ENCODE data around the gene NKAIN4.

The NKAIN4 gene

DNA sequence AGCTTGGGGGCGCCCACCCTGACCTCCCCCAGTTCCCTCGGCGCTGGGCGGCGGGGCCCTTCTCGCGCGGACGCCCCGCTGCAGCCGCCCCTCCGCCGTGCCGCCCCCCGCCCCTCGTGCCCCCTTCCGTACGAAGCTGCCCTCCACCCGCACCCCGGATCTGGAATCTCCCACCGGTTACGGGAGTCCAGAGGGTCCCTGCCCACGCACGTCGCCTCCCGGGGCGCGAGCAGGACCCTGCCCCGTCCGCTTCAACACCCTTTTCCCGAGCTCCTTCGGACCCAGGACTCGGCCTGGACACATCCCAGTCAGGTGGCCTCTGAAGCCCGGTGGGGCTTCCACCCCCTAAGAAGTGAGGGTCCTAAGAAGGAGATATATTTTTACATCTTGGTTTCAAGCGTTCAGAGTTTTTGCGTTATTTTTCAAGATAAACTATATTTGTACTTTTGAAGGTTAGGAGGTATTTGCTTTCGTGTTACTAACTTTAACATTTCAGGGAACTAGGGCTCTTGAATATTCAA is 18.9 kb upstream of the NKAIN4 start:
- no peak for DNase-seq

DNA sequence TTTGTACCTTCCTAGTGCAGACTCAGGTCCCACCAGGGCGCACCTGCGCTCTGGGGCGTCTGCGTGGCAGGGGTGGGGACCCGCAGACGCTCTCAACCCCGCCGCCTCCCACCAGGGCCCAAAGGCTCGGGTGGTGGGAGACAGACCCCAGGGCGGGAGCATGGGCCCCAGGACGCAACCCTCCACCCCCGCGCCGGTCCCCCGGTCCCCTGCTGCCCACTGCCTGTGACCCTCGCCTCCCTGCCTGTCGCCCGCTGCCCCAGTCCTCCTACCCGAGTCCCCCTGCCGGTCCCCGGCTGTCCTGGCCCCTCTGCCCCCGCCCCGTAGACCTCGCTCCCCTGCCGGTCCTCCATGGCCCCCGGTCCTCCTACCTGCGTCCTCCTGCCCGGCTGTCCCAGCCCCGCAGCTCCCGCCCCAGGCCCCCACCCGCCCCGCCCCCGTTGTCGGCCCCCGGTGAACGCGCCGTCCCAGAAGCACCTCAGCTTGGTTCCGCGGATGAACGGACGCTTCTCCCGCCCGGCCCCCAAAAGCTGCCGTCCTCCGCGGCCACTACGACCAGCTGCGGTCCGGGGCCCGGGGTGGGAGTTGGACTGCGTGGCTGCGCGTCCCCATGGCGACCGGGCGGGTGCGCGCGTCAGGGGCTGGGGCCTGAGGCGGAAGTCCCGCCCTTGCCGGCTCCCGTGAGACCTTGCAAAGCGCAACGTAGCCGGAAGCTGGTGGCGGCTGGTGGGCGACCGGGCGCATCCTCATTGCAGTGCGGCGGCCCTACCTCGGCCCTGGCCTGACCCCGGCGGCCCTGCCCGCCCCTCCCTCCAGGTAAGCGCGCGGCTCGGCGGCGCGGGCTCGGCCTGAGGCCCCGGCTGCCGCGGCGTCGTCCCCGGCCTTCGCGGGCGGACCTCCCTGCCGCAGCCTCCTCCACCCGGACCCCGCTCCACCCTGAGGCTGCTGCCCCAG is 18.1 kb upstream of the NKAIN4 start, which contains the start of gene ARFGAP1:
Gene ARFGAP1 (plus strand): TSS at position 709 of the 954 bp plus-strand sequence. CDS start 2,768 bp downstream, outside the sequence.
- DNase-seq: peak; percentile 81

DNA sequence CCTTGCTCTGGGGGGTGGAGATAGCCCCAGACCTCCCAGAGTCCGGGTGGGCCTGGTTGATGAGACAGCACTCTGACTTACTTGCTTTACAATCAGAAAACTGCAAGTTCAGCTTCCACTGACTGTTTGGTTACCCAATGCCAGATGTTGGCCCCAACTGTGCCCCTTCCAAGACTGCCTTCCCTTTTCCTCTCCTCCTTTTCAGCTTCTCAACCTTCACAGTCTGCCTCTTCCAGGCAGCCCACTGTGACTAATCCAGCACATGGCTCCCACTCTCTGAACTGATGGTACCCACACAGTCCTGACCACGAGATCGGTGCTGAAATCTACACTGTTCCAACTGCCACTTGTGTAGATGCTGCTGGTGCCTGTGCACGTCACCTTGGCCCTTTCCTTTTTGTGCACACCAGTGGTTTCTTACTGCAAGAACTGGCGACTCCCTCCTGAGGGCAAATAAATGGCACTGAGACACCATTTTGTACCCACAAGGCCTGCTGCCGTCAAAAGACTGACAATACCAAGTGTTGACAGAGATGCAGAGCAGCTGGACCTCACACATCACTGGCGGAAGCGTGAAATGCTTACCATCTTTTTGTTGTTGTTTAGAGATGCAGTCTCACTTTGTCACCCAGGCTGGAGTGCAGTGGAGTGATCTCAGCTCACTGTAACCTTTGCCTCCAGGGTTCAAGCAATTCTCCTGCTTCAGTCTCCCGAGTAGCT is 16.5 kb upstream of the NKAIN4 start:
- no peak for DNase-seq

DNA sequence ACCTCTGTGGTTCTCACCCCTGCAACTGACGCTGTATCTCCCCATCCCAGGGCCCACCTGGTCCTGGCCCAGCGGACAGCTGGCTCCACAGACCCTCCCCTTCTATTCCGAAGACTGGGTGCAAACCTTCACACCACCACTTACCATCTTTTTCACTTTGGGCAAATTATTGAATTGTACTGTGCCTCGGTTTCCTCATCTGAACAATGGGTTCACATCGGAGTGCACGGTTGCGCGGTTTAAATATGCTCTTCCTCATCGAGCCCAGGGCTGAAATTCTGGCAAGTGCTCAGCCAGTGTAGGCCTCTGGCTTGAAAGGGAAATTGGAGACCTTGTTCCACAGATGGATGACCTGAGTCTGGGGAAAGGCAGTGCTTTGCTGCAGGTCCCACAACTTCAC is 15.5 kb upstream of the NKAIN4 start:
- DNase-seq: no peak

DNA sequence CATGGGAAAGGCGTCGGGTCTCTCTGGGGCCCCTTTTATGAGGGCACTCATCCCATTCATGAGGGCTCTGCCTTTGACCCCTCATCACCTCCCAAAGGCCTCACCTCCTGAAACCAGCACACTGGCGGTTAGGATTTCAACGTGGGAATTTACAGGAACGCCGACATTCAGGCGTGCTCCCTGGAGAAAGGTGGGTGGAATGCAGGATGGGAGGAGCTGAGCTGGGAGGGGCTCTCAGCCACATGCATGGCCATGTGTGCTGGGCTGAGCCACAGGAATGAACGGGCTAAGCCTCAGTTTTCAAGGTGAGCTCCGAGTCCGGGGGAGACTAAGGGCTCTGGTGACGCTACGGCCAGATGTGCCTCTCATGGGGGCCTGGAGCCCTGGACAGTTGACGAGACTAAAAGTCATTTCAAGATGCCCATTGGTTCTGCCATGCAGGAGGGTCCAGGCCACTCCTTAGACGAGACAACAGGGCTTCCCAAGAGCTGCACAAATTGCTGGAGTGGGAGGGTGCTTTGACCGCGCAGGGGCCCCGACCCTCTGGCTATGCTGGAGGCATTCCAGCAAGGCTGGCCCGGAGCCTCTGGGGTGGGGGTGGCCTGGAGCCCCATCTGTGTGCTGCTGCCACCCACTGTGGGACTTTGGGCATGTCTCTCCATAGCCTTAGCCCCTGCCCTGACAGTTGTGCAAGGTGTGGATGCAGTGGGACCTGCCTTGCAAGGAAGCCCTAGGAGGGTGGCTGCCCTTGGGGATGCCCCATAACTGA is 14.6 kb upstream of the NKAIN4 start:
- no peak for DNase-seq

DNA sequence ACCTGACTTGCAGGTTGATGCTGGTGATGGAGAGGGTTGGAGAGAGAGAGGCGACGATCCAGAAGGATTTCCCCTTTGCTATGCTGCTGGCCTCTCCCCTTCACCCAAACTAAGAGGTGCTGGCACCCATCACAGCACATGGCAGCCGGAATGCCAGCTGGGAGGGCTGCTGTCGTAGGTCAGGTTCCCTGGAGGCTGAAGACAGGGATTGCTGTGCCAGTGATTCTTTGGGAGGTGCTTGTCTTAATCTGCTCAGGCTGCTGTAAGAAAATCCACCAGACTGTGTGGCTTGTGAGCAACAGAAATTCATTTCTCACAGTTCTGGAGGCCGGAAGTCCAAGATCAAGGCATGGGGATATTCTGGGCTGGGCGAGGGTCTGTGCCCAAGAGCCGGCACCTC is 14.0 kb upstream of the NKAIN4 start:
- DNase-seq: no peak

DNA sequence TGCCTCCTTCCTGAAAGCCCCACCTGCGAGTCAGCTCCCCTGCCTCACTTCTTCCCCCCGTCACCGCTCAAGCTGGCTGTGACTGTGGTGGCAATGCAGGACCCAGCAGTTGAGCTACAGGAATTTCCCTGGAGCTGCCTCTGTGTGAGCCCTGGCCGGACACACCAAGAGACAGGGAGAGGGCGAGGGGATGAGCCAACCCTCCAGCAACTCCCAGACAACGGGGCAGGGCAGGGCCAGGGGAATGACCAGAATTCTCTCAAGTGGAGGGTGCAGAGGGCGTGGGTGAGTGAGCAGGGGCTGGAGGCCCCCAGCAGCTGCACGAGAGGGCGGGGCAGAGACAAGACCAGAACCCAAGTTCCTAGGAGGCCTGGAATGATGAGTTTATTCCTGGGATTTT is 13.4 kb upstream of the NKAIN4 start:
- DNase-seq: no peak

DNA sequence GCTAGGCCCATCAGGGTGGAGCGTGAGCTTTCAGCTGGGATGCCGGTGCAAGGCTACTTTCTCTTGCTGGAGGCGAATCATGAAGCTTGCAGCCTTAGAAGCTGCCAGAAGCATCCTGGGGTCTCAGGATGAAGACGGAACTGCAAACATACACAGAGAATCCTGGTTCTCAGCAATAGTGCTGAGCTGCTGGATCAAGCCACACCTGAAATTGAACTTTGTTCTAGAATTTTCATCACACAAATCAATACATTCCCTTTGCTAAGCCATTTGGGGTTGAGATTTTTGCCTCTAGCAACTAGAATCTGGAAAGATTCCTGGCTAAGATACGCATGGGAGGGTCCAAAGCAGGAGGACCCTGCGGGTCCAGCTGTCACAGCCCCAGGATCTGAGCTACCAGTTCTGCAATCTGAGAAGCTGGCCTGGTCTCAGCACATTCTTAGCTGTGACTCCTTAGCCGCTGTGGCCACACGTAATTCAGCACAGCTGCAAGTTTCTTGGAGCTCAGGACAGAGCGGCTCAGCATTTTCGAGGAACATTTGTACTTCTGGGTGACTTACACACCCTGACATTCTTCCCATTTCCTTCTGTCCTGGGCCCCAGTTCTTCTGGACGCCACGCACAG is 11.7 kb upstream of the NKAIN4 start:
- DNase-seq: no peak

DNA sequence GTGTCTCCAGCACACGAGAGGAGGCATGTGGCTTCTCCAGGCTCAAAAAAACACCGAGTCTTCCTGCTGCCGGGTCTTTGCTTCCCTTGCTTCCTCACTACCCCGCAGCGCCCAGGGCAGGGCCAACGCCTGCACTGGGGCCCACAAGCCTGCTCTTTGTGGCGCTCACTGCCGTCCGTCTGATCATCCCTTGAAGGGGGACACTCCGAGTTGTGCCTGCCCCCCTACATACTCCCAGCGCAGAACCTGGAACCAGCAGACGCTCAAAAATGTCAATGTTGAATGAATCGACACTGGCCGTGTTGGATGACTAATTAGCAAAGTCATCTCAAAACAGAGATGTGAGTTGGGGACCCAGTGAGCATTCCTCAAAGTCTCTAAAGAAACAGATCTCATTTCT is 10.3 kb upstream of the NKAIN4 start:
- no peak for DNase-seq

DNA sequence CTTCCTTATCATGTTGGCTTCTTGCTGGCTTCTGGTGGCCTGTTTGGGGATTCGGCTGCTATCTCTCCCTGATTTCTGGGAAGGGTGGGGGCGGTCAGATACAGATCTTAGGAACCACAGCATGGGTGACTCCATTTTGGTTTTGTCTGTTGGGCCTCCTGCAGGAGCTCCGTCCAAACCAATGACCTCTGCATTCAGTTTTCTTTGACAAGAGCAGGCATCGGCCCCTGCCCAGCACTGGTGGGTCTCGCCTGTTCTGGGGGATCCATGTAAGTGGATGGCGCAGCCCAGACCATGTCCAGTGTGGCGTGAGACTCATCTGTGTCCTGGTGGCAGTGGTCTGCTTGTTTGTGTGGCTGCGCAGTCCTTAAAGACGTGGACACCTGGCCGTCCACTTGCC is 9.7 kb upstream of the NKAIN4 start:
- no peak for DNase-seq

DNA sequence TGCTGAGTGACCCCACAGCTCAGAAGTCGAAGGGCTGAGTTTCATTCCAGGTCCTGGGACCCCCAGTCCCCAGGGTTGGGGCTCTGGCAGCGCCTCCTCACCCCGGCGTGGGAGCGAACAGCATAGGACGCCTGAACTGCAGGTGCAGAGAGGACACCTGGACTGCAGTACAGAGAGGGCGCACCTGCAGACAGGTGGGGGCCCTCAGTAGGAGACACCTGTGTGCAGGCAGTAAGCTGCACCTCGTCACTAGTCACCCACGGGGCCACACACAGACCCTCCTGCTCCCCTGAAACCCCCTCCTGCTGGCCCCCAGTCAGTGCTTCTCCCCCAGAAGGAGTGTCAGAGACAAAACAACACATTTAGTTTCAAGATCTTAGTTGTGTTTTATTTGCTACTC is 8.6 kb upstream of the NKAIN4 start:
- DNase-seq: no peak

DNA sequence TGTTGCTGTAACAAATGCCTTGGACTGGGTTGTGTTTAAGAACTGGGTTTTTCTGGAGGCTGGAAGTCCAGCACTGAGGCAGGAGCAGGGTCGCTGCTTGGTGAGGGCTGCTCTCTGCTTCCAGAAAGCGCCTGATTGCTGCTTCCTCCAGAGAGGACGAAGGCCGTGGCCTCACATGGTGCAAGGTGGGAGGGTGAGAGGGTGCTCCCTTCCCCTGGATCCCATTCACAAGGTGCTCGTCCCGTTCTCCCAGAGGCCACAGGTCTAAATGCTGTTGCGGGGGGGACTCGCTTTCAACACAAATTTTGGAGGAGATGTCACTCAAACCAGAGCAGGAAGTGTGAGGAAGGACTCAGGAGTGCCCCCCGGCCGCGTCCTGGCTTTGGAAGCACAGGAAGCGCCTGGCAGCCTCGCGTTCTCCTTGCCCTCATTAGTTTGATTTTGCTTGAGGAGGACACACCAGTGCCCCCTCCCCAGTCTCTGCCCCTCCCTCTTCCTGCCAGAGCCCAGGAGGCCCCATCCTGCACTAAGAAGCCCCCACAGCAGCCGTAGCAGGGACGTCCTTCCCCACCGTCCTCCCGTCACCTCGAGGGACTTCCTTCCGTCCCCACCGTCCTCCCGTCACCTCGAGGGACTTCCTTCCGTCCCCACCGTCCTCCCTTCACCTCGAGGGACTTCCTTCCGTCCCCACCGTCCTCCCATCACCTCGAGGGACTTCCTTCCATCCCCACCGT is 7.7 kb upstream of the NKAIN4 start:
- no peak for DNase-seq

DNA sequence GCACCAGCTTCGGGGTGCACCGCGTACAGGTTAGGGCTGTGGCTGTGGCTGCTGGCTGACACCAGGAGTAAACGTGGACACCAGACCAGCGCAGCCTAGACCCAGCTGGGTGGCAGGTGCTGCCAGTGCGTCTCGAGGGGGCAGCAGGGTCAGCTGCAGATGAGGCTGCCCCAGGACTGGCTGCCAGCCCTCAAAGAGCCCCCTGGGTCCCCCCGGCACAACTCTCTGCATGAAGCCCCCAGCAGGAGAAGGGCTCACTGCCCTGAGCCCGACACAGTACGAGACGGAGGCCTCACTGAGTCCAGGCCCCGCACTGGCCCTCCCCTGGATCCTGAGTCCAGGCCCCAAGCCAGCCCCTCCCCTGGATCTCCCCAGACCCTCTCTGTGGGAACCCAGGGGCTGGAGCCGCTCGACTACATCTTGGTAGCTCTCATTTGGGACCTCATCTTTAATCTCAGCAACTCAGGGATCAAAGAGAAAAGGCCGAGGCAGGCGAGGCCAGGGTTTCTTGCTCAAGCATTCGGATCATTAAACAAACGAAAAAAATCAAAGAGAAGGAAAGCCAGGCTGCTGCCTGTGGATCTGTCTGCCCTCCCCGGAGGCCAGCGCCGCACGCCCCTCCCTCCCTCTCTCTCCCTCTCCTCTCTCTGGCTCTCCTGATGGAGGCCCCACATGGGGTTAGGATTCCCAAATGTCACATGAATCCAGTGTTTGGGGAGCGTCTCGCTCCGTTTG is 7.0 kb upstream of the NKAIN4 start:
- no peak for DNase-seq

DNA sequence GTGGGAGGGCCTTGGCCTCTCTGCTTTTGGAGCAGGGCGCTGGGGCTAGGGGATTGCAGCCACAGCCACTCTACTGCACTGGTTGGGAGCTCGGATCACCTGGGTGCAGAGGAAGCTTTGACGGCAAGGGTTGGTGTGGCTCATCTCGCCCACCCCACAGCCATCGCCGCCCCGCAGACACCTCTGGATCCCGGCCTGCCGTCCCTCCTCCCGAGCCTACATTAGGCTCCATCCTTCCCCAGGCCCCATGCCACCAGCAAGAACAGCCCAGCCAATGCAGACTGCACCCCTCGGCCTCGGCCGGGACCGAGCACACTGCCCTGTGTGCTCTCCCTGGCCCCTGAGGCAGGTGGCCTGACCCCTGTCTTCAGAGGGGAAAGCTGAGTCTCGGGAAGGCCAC is 6.3 kb upstream of the NKAIN4 start:
- no peak for DNase-seq

DNA sequence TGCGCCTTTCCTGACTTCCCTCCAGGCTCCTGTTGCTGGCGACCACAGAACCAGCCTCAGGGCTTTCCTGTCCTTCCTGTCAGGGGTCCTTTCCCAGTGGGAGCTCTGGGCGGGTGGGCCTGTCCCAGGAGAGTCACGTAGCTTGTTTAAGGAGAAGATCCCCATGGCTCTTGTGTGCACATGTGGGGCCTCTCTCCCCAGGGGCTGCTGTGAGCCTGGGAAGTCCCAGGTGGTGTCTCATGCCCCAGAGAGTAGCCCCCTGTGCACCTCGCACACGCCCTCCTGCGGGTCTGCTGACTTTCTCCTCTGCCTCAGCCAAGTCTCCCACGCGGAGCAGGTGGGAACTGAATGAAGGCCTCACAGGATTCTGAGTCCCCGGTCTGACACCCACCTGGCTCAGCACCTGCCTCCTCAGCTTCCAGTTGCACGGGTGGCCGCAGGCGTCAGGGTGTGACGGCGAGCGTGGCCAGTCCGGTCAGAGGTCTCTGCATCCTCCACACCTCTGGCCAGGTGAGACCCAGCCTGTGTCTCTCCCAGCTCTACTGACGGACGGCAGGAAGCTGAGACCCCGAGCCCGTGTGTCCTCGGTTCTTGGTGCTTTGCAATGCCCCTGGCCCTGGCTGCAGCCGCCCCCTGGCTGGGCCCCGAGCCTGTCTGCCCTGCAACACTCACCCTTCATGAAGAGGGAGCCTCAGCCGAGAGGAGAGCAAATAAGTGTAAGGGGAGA is 5.6 kb upstream of the NKAIN4 start:
- no peak for DNase-seq

DNA sequence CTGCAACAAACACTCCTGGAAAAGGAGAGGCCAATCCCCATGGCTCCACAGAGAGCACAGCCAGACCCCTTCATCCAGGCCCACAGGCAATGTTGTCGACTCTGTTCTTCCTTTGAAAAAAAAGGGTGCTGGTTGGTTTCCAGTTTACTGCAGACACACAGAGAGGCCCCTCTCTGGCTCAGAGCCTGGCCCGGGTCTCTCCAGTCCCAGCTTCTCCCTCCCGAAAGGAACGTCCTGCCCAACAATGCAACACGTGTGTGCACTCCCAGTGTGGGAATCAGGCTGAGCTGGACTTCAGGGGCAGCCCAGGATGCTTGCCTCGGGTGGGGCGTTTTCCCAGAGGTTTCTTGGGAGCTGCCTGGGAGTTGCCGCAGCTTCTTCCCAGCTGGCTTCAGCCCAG is 4.5 kb upstream of the NKAIN4 start:
- no peak for DNase-seq

DNA sequence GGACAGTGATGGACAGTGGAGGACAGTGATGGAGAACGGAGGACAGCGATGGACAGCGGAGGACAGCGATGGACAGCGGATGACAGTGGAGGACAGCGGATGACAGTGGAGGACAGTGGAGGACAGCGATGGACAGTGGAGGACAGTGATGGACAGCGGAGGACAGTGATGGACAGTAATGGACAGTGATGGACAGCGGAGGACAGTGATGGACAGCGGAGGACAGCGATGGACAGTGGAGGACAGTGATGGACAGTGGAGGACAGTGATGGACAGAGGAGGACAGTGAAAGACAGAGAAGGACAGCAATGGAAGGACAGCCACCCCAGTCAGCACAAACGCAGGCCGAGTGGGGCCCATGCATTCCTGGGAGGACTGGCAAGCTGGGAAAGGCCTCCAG is 3.4 kb upstream of the NKAIN4 start:
- DNase-seq: no peak

DNA sequence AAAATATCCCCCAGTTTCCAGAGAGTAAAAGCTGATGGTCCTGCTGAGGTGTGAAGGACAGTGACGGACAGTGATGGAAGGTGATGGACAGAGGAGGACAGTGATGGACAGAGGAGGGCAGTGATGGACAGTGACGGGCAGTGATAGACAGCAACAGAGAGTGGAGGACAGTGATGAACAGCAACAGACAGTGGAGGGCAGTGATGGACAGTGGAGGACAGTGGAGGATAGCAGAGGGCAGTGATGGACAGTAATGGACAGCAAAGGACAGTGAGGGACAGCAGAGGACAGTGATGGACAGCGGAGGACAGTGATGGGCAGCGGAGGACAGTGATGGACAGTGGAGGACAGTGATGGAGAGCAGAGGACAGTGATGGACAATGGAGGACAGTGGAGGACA is 2.7 kb upstream of the NKAIN4 start:
- no peak for DNase-seq

DNA sequence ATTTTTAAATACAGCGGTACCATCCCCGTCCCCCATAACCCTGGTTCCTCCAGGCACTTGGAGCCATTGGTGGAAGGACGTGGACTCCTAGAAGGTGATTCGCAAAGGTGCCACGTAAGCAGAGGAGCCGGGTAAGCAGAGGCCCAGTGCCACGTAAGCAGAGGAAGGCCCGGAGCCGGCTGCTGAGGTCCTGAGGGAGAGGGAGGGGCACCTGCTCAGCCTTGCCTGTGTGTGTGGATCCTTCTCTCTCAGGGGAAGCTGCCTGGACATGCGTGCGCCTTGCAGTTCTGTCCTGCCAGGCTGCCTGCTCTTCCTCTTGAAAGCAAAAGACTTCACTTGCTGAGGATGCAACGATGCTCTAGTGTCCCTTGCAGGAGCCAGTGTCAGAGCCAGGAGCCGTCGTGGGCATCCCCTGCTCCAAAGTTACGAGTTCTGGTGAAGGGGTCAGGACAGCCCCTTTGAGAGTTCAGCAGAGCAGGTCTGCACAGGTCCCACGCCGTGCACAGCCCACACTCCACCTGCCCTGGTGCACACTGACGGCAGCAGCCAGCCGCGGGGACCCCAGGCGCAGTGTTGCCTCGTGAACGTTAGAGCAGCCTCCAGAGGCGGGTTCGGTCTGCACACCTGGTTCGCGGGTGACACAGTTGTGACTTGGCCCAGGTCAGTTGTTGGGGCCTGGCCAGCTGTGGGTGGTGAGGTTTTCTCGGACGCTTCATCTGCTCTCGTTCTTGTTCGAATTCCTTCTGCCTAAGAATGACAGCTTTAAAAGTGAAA is 1.9 kb upstream of the NKAIN4 start:
- no peak for DNase-seq
